A673 (cell line): ENCODE results near the gene PDZD11. TPM values are rescaled to one million over a fixed set of nuclear protein-coding genes. Genes with fewer than 3 reads are reported as not detected.

Experiments used
- BruUV-seq: library from RNA; stranded (reverse); fragments of 400-500 nt; replicated peaks from 2 replicates; lab custom pipeline; 2021; lab: Mats Ljungman, UMichigan
- CTCF ChIA-PET: fragments of 300-600 bp; sonication (Branson Sonifier 250); formaldehyde crosslinking; loops from one replicate; lab custom pipeline; 2022; ENCODE audit warnings: antibody characterized with exemption; lab: Charles Lee
- POLR2A ChIA-PET: fragments of 300-600 bp; sonication (Branson Sonifier 250); formaldehyde crosslinking; loops from one replicate; lab custom pipeline; 2022; ENCODE audit warnings: antibody characterized with exemption; ENCODE audit not compliant: low non-redundant PET; lab: Charles Lee
- DNase-seq: peaks from one replicate; pipeline ENCODE4 v3.0.0-alpha.2; 2015; ENCODE audit warnings: low spot score
- H3K27ac ChIP-seq: fragments of 200-600 bp; sonication (generic); 2 replicates; pipeline ENCODE4 v1.5.1; 2016; ENCODE audit warnings: mixed run types, low read depth, mild to moderate bottlenecking, mixed read lengths, antibody characterized with exemption, low read length; ENCODE audit not compliant: poor library complexity, severe bottlenecking
- H3K27me3 ChIP-seq: fragments of 200-600 bp; sonication (generic); replicated peaks from 2 replicates; pipeline ENCODE4 v1.6.1; 2017; ENCODE audit warnings: mixed run types, low read depth, mild to moderate bottlenecking, mixed read lengths, antibody characterized with exemption, low read length; ENCODE audit not compliant: insufficient read depth, poor library complexity
- H3K36me3 ChIP-seq: fragments of 200-600 bp; sonication (generic); 2 replicates; pipeline ENCODE4 v1.6.1; 2016; ENCODE audit warnings: mixed run types, mild to moderate bottlenecking, mixed read lengths, antibody characterized with exemption, low read length; ENCODE audit not compliant: insufficient read depth, poor library complexity, severe bottlenecking
- H3K4me1 ChIP-seq: fragments of 200-600 bp; sonication (generic); 2 replicates; pipeline ENCODE4 v1.6.1; 2017; ENCODE audit warnings: mixed run types, mild to moderate bottlenecking, mixed read lengths, antibody characterized with exemption, low read length; ENCODE audit not compliant: insufficient read depth, poor library complexity, severe bottlenecking
- H3K4me3 ChIP-seq: fragments of 200-600 bp; sonication (generic); 2 replicates; pipeline ENCODE4 v1.5.1; 2016; ENCODE audit warnings: low read depth, mixed run types, mild to moderate bottlenecking, mixed read lengths, low read length; ENCODE audit not compliant: poor library complexity, severe bottlenecking
- H3K9me3 ChIP-seq: fragments of 200-600 bp; sonication (generic); 2 replicates; pipeline ENCODE4 v1.6.1; 2016; ENCODE audit warnings: mixed run types, low read depth, mild to moderate bottlenecking, mixed read lengths, antibody characterized with exemption, low read length; ENCODE audit not compliant: poor library complexity, severe bottlenecking
- EZH2 ChIP-seq: fragments of 200-600 bp; sonication (generic); IDR thresholded peaks from 2 replicates; pipeline ENCODE4 v1.6.1; 2017; ENCODE audit warnings: borderline replicate concordance, low read depth, mild to moderate bottlenecking, mixed read lengths, antibody characterized with exemption, low read length; ENCODE audit not compliant: poor library complexity, severe bottlenecking
- intact Hi-C: fragments of 100-400 bp; cut with micrococcal nuclease; formaldehyde crosslinking; loops from one replicate; pipeline ENCODE4 v1.10.0; 2022; ENCODE audit not compliant: unreplicated experiment
- total RNA-seq: library from RNA; stranded (reverse); gene quantifications from 2 replicates; pipeline ENCODE4 v1.2.3, GENCODE V29; 2021
- TF ChIP-seq, protein P1 (sequence below): fragments of 300-800, 200-600 bp; sonication (generic); conservative IDR thresholded peaks from 2 replicates; pipeline ENCODE4 v1.5.1; 2017; ENCODE audit warnings: low read depth, mild to moderate bottlenecking, antibody characterized with exemption, low read length, moderate library complexity, mixed read lengths

Gene PDZD11
- total RNA-seq, 1 experiment from 2014 or later: 57.2 TPM

DNA sequence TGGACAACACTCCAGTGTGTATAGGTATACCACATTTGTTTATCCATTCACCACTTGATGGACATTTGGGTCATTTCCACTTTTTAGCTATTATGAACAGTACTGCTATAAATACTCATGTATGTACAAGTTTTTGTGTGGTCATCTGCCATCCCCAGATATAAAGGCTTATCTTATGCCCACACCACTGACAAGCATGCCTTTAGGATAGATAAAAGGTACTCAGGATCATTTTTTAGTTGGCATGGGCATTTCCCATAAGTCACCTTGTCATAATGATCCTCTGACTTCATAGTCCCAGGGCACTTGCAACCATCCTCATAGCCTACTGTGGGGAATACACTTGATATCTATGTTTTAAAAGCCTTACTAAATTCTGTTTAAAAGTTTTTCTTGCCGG, 49.0 kb downstream of the PDZD11 start:
- CTCF ChIA-PET: no interaction called here
- intact Hi-C loops: no loop called here

More for the DNA sequence above, 49.0 kb downstream of the PDZD11 start:
- Histone ChIP-seq H3K4me1 (no peaks in the 10 kb centered on the region), H3K9me3 (no peaks in the 10 kb centered on the region), H3K36me3 (no peaks in the 10 kb centered on the region), H3K27ac (no peak overlapping the region), H3K27me3 (peaks cover 5% of the 10 kb centered on the region), H3K4me3 (no peak overlapping the region)
- POLR2A ChIA-PET: interaction anchor here (0.6 kb wide), 1 partner anchor 48 kb away, joined by 3 read pairs; no protein-coding TSS in a partner anchor
- BruUV-seq: no TSS peak
- DNase-seq: no peak
- TF ChIP-seq, protein P1, sequence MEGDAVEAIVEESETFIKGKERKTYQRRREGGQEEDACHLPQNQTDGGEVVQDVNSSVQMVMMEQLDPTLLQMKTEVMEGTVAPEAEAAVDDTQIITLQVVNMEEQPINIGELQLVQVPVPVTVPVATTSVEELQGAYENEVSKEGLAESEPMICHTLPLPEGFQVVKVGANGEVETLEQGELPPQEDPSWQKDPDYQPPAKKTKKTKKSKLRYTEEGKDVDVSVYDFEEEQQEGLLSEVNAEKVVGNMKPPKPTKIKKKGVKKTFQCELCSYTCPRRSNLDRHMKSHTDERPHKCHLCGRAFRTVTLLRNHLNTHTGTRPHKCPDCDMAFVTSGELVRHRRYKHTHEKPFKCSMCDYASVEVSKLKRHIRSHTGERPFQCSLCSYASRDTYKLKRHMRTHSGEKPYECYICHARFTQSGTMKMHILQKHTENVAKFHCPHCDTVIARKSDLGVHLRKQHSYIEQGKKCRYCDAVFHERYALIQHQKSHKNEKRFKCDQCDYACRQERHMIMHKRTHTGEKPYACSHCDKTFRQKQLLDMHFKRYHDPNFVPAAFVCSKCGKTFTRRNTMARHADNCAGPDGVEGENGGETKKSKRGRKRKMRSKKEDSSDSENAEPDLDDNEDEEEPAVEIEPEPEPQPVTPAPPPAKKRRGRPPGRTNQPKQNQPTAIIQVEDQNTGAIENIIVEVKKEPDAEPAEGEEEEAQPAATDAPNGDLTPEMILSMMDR: no peak
- TF ChIP-seq EZH2: no peak

Other genes starting within 250 kb of the PDZD11 start
- gene AWAT2, start 240.0 kb downstream of the PDZD11 start, total RNA-seq: not detected in 2 replicates
- gene OTUD6A, start 227.5 kb downstream of the PDZD11 start, total RNA-seq: not detected in 2 replicates
- gene IGBP1, start 156.5 kb downstream of the PDZD11 start, total RNA-seq: 35.2 and 36.2 TPM in 2 replicates
- gene DGAT2L6, start 112.4 kb downstream of the PDZD11 start, total RNA-seq: not detected in 2 replicates
- gene AWAT1, start 55.3 kb downstream of the PDZD11 start, total RNA-seq: not detected in 2 replicates
- gene P2RY4, start 29.7 kb downstream of the PDZD11 start, total RNA-seq: 0.26 TPM in 1 of 2 replicates, not detected in the other
- not detected in 2 replicates for gene ARR3, start 21.6 kb downstream of the PDZD11 start, total RNA-seq
- not detected in 2 replicates for gene RAB41, start 7.8 kb downstream of the PDZD11 start, total RNA-seq
- 66.9 and 76.7 TPM in 2 replicates for gene KIF4A, start 177 bp upstream of the PDZD11 start, total RNA-seq
- gene GDPD2, start 133.4 kb upstream of the PDZD11 start, total RNA-seq: 0.68 and 0.84 TPM in 2 replicates
- gene DLG3, start 154.9 kb upstream of the PDZD11 start, total RNA-seq: 32.8 and 34.0 TPM in 2 replicates